Adrenal gland (tissue), 12 donors: ENCODE measurements around the gene AGPAT3. TPM values are rescaled to one million over a fixed set of nuclear protein-coding genes. Genes with fewer than 3 reads are reported as not detected.
A peak's percentile ranks its signal among the peaks of the same experiment; 100 is the strongest.

Experiments
- DNase-seq, 7 donors: peaks; one replicate each; pipeline ENCODE4 v3.0.0-alpha.2; 2019 to 2020
- H3K27ac ChIP-seq, 5 donors: fragments of 200-600 bp; sonication (generic) in 4 of 5; 1 replicate in 3 of 5; 2 replicates in 2 of 5; pipeline versions ENCODE4 v1.5.1 to v1.8.0; 2016 to 2020; ENCODE audit warnings: mild to moderate bottlenecking in 1 of 5
- H3K27me3 ChIP-seq: fragments of 200-600 bp; 2 replicates; pipeline ENCODE4 v1.8.0; 2021
- H3K36me3 ChIP-seq, 2 donors: fragments of 200-600 bp; replicated peaks in 1 of 2; 1 replicate in 1 of 2; 2 replicates in 1 of 2; pipeline versions ENCODE4 v1.5.1 to v1.8.0; 2018 to 2022
- H3K4me1 ChIP-seq, 2 donors: fragments of 200-600 bp; replicated peaks in 1 of 2; 1 replicate in 1 of 2; 2 replicates in 1 of 2; pipeline versions ENCODE4 v1.5.1 to v1.8.0; 2018 to 2021
- H3K4me3 ChIP-seq, 4 donors: fragments of 200-600 bp; sonication (generic) in 3 of 4; one replicate each; pipeline ENCODE4 v1.5.1; 2016 to 2018
- H3K9me3 ChIP-seq, 3 donors: fragments of 200-600 bp; sonication (generic) in 1 of 3; replicated peaks in 1 of 3; 1 replicate in 2 of 3; 2 replicates in 1 of 3; pipeline versions ENCODE4 v1.5.1 to v1.8.0; 2016 to 2021
- CTCF ChIP-seq, 6 experiments: fragments of 450-650 bp in 4 of 6; fragments of 200-600 bp in 2 of 6; sonication (generic) in 1 of 6; IDR thresholded peaks; 1 replicate in 5 of 6; 2 replicates in 1 of 6; pipeline versions ENCODE4 v1.5.1 to v1.8.0; 2016 to 2021; ENCODE audit warnings: antibody characterized with exemption in 6 of 6, mild to moderate bottlenecking in 2 of 6, moderate library complexity in 1 of 6
- POLR2A ChIP-seq, 2 donors: fragments of 450-650 bp; IDR thresholded peaks; one replicate each; pipeline ENCODE4 v1.6.1; 2017; ENCODE audit warnings: antibody characterized with exemption in 2 of 2, mild to moderate bottlenecking in 2 of 2, moderate library complexity in 1 of 2
- WGBS, 4 donors: extraction: QIAGEN DNeasy Blood & Tissue Kit in 2 of 4; methylation state at CpG; one replicate each; pipeline versions ENCODE4 v1.1.5 to v1.1.7; 2013 to 2017; 5-methylcytosine and 5-hydroxymethylcytosine counted together
- intact Hi-C, 2 donors: fragments of 100-400 bp; cut with DNase I; formaldehyde crosslinking; loops; one replicate each; pipeline versions ENCODE4 v1.14.1 to v1.15.0; 2022 to 2023
- polyA plus RNA-seq, 3 donors: library from polyadenylated mRNA; stranded (reverse); fragments of 200-250 nt in 2 of 3; fragments of 350-450 nt in 1 of 3; fragmentation: Illumina TruSeq in 1 of 3; extraction: RNeasy Lipid Tissue Mini Kit (QIAGEN cat#74804) in 1 of 3; gene quantifications; one replicate each; pipeline ENCODE4 v1.2.3, GENCODE V29; 2013 to 2014
- total RNA-seq, 9 donors: library from RNA; depleted of rRNA in 4 of 9; stranded (reverse); fragments of >200 nt in 4 of 9; fragments of 120-200 nt in 1 of 9; fragmentation: NEBNext Ultra II Directional in 1 of 9; extraction: Animal tissue kit (Norgen Biotek cat#: 25700) in 1 of 9; gene quantifications; one replicate each; pipeline versions ENCODE4 v1.1.0 to v1.2.4, GENCODE V29; 2013 to 2023
- donor health status: healthy with polysubstance abuse.
- donor health status: Bipolar disorder and iron deficiency.
- donor health status: DM: yes; HTN: yes; CAD: no.
- donor health status: DM: no; HTN: no; CAD: no.
- donor health status: DM: no; HTN: no; CAD: no.
- donor health status: DM: yes; HTN: yes; CAD: no.

The AGPAT3 gene
- total and polyA plus RNA-seq, 12 donors: 25.3 to 88.9 (median 47.8) TPM

GRCh38 chr21:43906585-43907370 is 41.8 kb downstream of the AGPAT3 start:
- H3K4me3 ChIP-seq: no peak overlapping the region
- WGBS, 4 donors: 95 to 98% (median 97%) methylated on average over 19 to 26 of the region's 26 CpGs
- H3K9me3 ChIP-seq: no peaks in the 10 kb centered on the region
- TF ChIP-seq POLR2A (IDR thresholded peaks at IDR 0.05) (no peak), CTCF (IDR thresholded peaks at IDR 0.05) (no peak)
- no peak overlapping the region for H3K27ac ChIP-seq
- H3K36me3 ChIP-seq: no peaks in the 10 kb centered on the region
- no peaks in the 10 kb centered on the region for H3K27me3 ChIP-seq
- intact Hi-C loops: no loop called here
- H3K4me1 ChIP-seq: peaks cover 7 to 12% of the 10 kb centered on the region in 2 donors
- DNase-seq: peak in 1 of 7 donors; percentile 16

GRCh38 chr21:43907751-43908150 is 42.7 kb downstream of the AGPAT3 start:
- TF ChIP-seq POLR2A (IDR thresholded peaks at IDR 0.05): no peak
- TF ChIP-seq CTCF (IDR thresholded peaks at IDR 0.05): no peak
- no peak for DNase-seq
- intact Hi-C loops: no loop called here

GRCh38 chr21:43908167-43908566 is 43.1 kb downstream of the AGPAT3 start:
- Histone ChIP-seq H3K27ac (no peak overlapping the region), H3K4me3 (no peak overlapping the region), H3K9me3 (no peaks in the 10 kb centered on the region), H3K27me3 (no peaks in the 10 kb centered on the region), H3K36me3 (no peaks in the 10 kb centered on the region), H3K4me1 (peaks cover 4 to 6% of the 10 kb centered on the region in 2 donors)
- intact Hi-C loops: no loop called here
- 71 to 92% (median 84%) methylated on average over 4 to 8 of the region's 8 CpGs for WGBS, 4 donors
- DNase-seq: peak in 1 of 7 donors; percentile 22
- TF ChIP-seq POLR2A (IDR thresholded peaks at IDR 0.05) (no peak), CTCF (IDR thresholded peaks at IDR 0.05) (no peak)

More at GRCh38 chr21:43907751-43908150, 42.7 kb downstream of the AGPAT3 start:
- WGBS, 4 donors: 87 to 90% (median 88%) methylated on average over 22 of the region's 22 CpGs
- Histone ChIP-seq H3K36me3 (no peaks in the 10 kb centered on the region), H3K4me3 (no peak overlapping the region), H3K9me3 (no peaks in the 10 kb centered on the region), H3K27me3 (no peaks in the 10 kb centered on the region), H3K27ac (no peak overlapping the region), H3K4me1 (peaks cover 7 to 10% of the 10 kb centered on the region in 2 donors)

- peak in 1 of 7 donors; percentile 11 for DNase-seq
- Histone ChIP-seq H3K27ac (no peak overlapping the region), H3K27me3 (no peaks in the 10 kb centered on the region), H3K36me3 (no peaks in the 10 kb centered on the region), H3K9me3 (no peaks in the 10 kb centered on the region), H3K4me3 (no peak overlapping the region), H3K4me1 (peaks cover 0 to 11% of the 10 kb centered on the region in 2 donors)
- 84 to 89% (median 86%) methylated on average over 9 to 19 of the region's 19 CpGs for WGBS, 4 donors
- intact Hi-C loops: loop anchor here in 1 of 2 donors (5.0 kb wide), 1 partner anchor 33 kb away; no protein-coding TSS in a partner anchor
- TF ChIP-seq POLR2A (IDR thresholded peaks at IDR 0.05) (no peak), CTCF (IDR thresholded peaks at IDR 0.05) (no peak)
These were observed 44.8 kb downstream of the AGPAT3 start for GRCh38 chr21:43909741-43910400.
